Ishikawa (cell line): ENCODE results near the gene MYL4.

ENCODE experiments used
- CEBPB ChIP-seq: IDR thresholded peaks from 2 replicates; pipeline ENCODE4 v1.6.1; 2012
- CREB1 ChIP-seq: IDR thresholded peaks from 2 replicates; pipeline ENCODE4 v1.6.1; 2012; ENCODE audit warnings: low read depth
- EGR1 ChIP-seq: IDR thresholded peaks from 2 replicates; pipeline ENCODE4 v1.6.1; 2012
- EP300 ChIP-seq: IDR thresholded peaks from 2 replicates; pipeline ENCODE4 v1.6.1; 2012; ENCODE audit warnings: borderline replicate concordance
- FOXM1 ChIP-seq: IDR thresholded peaks from 2 replicates; pipeline ENCODE4 v1.6.1; 2012; ENCODE audit warnings: low read depth, borderline replicate concordance
- MAX ChIP-seq: IDR thresholded peaks from 2 replicates; pipeline ENCODE4 v1.6.1; 2012
- NFIC ChIP-seq: IDR thresholded peaks from 2 replicates; pipeline ENCODE4 v1.6.1; 2012
- RAD21 ChIP-seq: IDR thresholded peaks from 2 replicates; pipeline ENCODE4 v1.6.1; 2012; ENCODE audit warnings: low read depth
- REST ChIP-seq: IDR thresholded peaks from 2 replicates; pipeline ENCODE4 v1.6.1; 2012; ENCODE audit warnings: low read depth, mild to moderate bottlenecking
- TAF1 ChIP-seq: IDR thresholded peaks from 2 replicates; pipeline ENCODE4 v1.6.1; 2012; ENCODE audit warnings: low read depth, mild to moderate bottlenecking
- TCF12 ChIP-seq: IDR thresholded peaks from 2 replicates; pipeline ENCODE4 v1.6.1; 2012; ENCODE audit warnings: low read depth
- TEAD4 ChIP-seq: IDR thresholded peaks from 2 replicates; pipeline ENCODE4 v1.6.1; 2012
- YY1 ChIP-seq: IDR thresholded peaks from 2 replicates; pipeline ENCODE4 v1.6.1; 2012; ENCODE audit warnings: low read depth
- ZBTB7A ChIP-seq: IDR thresholded peaks from 2 replicates; pipeline ENCODE4 v1.6.1; 2012; ENCODE audit warnings: low read depth
- TF ChIP-seq, protein P1 (sequence below): IDR thresholded peaks from 2 replicates; pipeline ENCODE4 v1.6.1; 2012

The MYL4 gene

GRCh38 chr17:47222047-47222446, 12.9 kb downstream of the MYL4 start:
- no peak for TF ChIP-seq CREB1
- TF ChIP-seq MAX, result no peak

- TF ChIP-seq FOXM1, result no peak
- TF ChIP-seq TEAD4, result no peak
- TF ChIP-seq MAX, result no peak
- TF ChIP-seq, protein P1, sequence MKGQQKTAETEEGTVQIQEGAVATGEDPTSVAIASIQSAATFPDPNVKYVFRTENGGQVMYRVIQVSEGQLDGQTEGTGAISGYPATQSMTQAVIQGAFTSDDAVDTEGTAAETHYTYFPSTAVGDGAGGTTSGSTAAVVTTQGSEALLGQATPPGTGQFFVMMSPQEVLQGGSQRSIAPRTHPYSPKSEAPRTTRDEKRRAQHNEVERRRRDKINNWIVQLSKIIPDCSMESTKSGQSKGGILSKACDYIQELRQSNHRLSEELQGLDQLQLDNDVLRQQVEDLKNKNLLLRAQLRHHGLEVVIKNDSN, result no peak
- no peak for TF ChIP-seq ZBTB7A
- no peak for TF ChIP-seq CEBPB
- no peak for TF ChIP-seq TAF1
- no peak for TF ChIP-seq REST
- no peak for TF ChIP-seq NFIC
- no peak for TF ChIP-seq CREB1
- no peak for TF ChIP-seq EP300
- TF ChIP-seq YY1, result no peak
- no peak for TF ChIP-seq TCF12
- TF ChIP-seq EGR1, result no peak
- TF ChIP-seq RAD21, result no peak
These were observed 13.9 kb downstream of the MYL4 start for GRCh38 chr17:47223007-47223406.

GRCh38 chr17:47223460-47223859, 14.3 kb downstream of the MYL4 start:
- TF ChIP-seq, protein P1, result no peak
- TF ChIP-seq TCF12 (no peak), FOXM1 (no peak), CEBPB (no peak), TAF1 (no peak), YY1 (no peak), REST (no peak), NFIC (no peak), EP300 (no peak), TEAD4 (no peak), RAD21 (no peak), ZBTB7A (no peak), EGR1 (no peak), CREB1 (no peak), MAX (no peak)

DNA sequence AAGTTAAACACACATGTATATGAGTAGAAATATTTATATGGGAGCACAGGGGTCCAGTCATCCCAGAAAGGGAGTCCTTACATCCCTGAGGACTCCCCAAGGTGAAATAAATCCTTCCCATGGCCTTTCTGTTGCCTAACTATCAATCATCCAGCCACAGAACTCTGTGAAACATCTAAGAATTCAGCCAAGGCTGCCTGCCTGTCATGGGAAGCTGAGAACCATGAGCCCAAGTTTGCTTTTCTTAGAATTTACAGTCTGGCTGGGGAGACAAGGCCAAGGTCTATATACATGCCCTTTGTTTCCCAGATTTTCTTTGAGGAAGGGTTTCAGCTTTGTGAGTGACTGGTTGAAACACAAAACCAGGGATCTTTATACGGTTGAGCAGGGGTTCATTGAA, 15.8 kb downstream of the MYL4 start:
- TF ChIP-seq CREB1 (no peak), RAD21 (no peak), TEAD4 (no peak), EGR1 (no peak), MAX (no peak), TAF1 (no peak), EP300 (no peak), REST (no peak)
- TF ChIP-seq, protein P1, result no peak
